ENCODE measurements around the gene ACACA.
A peak's percentile ranks its signal among the peaks of the same experiment; 100 is the strongest.

ACACA gene

GRCh38 chr17:37123386-37123785 is 283.2 kb downstream of the ACACA start:
- DNase-seq = peak; percentile 44

- DNase-seq = no peak
Measured at GRCh38 chr17:37121616-37122015, 285.0 kb downstream of the ACACA start.

GRCh38 chr17:37118366-37119137 is 288.1 kb downstream of the ACACA start:
- no peak for DNase-seq

GRCh38 chr17:37117373-37118142 is 289.1 kb downstream of the ACACA start:
- peak; percentile 65 for DNase-seq

DNA sequence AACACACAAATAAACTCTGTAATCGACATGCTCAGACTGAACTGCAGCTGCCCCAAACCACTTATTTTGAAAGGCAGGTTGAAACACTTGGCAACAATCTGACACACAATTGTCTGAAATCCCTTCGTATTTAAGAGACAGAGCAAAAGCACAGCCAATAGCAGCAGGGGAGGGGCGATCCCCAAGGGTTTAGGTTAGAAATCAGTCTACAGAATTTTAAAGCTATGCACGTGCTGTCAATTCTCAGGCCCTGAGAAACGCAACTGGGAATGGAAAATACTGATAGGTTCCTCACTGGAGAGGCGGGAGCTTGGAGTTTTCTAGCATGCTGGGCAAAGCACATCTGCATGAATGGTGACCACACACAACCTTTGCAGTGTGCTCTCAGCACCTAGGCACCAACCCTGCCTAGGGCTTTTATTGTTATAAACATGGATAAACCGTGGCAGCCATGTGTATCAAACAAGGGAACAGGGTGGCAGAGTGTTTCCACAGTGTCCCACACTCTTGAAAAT is 289.9 kb downstream of the ACACA start:
- peak; percentile 44 for DNase-seq

- peak; percentile 51 for DNase-seq
Measured at GRCh38 chr17:37111329-37111728, 295.3 kb downstream of the ACACA start.

DNA sequence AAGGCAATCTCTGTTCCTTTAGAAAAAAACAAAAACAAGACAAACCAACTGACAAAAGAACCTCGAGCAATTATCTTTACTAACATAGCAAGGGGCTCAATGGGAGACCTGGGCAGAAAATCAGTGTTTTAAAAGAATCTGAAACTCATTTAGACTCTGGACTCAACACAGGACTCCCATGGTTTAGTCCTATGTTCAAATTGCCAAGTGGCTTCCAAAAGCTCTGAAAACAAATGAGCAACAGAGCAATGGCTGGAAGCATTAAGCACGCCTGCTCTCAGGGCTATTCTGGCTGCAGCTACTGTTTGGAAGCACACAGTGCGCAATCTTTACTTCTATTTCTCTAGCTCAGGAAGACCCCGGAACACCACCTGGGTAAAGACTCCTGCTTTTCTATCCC is 295.9 kb downstream of the ACACA start:
- DNase-seq = peak; percentile 46

DNA sequence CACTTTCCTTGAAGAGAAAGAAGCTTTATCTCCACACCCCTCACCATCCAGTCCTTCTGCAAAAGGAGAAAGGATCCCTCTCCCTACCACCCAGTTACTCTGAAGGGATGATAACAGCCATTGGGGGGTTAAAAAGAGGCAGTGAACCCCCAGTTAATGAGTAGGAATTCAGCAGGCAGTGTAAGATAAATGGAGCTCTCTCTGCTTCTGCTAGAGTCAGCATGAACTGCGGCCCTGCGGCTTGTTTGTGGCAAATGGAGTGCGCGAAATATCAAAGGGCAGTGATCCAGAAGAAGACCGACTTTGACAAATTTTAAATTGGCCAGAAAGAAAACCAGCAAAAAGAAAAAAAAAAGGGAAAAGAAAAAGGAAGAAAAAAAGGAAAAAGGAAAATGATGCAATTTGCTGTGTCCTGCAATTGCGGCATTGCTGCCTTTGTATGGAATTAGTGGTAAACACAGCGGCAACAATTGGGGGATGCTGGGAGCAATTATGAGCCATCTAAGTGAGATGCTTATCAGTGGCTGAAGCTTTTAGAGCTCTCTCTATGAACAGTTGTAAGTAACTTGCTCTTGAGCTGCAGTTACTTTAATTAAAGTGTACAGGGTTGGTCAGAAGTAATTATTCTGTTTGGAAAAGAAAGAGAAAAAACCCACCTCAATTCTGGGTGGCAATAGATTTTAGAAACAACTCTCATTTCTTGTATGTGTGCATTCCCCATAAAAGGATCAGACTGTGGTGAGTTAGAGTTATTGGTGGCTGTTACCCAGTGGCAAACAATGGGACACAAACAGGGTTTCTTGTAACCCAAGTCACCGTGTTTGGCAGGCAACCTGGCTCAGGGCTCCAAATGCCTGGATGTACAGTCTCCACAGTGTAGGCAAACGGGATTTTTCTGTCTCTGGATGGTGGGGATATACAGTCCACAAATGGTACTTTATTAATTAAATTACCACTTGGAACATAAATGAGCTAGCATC is 296.6 kb downstream of the ACACA start:
- DNase-seq = peak; percentile 85

- no peak for DNase-seq
Measured at GRCh38 chr17:37109106-37109505, 297.5 kb downstream of the ACACA start.

DNA sequence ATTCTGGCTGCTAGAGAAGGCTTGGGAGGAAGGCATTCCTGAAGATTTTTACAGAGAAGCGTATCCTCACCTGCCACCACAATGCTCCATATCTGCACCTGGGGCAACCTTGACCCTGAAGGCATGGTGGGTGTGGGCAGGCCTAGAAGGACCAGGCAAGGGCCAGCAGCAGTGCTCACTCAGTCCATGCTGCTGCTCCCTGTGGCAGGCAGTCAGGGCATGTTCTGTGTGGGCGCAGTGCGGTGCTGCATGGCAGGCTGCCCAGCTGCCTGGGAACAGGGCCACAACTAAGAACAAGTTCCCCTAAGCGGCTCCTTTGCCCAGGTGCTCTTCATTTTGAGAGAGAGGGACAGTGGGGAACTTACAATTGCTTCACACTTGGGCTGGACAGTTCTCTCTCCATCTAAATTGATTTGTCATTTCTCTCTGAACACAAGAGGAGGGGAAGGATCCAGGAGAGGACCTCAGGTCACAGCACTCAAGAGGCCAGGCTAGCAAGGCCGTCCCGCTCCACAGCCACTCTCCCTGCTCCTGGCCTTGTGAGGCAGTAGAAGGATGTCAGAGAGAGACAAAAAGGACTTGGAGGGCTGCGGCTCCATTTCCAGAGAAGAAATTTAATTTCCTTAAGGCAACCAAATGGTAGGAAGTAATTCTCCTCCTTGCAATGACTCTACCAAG is 299.1 kb downstream of the ACACA start:
- DNase-seq = no peak

DNA sequence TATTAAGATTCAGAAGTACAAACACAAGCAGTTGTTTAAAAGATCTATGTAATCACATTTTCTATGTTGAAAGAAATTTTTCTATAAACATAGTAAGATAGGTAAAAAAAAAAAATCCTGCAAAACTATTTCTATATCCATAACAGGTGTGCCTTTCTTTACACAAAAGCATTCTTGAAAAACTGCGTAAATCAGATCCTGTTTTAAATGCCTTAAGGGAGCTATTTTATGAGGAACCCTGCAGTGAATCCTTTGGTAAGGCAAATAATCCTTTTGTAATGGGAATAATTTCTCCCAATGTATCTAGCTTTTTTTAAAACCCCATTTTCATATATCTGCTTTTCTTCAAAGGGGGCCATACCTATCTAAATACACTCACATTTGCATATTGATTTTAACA is 300.6 kb downstream of the ACACA start:
- no peak for DNase-seq

- DNase-seq = no peak
Measured at GRCh38 chr17:37103231-37103630, 303.4 kb downstream of the ACACA start.

DNA sequence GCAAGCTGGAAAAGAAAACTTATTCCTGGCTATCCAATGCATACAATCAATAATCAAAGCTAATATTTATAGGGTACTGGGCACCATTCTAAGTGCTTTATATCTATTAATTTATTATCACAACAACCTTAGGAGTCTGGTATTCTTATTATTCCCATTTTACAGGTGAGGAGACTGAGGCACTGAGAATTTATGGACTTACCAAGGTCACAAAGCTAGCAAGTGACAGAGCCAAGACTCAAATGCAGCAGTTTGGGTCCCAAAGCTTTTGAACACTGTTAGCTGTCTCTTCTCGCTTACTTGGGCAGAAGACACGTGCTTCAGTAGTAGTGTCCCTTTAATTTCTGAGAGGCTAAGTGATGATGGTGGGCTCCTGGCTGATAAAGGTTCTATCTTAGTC is 305.3 kb downstream of the ACACA start:
- no peak for DNase-seq

- no peak for DNase-seq
Measured at GRCh38 chr17:37100231-37100630, 306.4 kb downstream of the ACACA start.

- DNase-seq = no peak
Measured at GRCh38 chr17:37098910-37099664, 307.5 kb downstream of the ACACA start.

- no peak for DNase-seq
Measured at GRCh38 chr17:37098152-37098551, 308.5 kb downstream of the ACACA start.

- DNase-seq = no peak
Measured at GRCh38 chr17:37097154-37097553, 309.5 kb downstream of the ACACA start.

GRCh38 chr17:37096071-37096470 is 310.6 kb downstream of the ACACA start:
- DNase-seq = no peak

GRCh38 chr17:37094391-37094790 is 312.2 kb downstream of the ACACA start:
- DNase-seq = no peak

DNA sequence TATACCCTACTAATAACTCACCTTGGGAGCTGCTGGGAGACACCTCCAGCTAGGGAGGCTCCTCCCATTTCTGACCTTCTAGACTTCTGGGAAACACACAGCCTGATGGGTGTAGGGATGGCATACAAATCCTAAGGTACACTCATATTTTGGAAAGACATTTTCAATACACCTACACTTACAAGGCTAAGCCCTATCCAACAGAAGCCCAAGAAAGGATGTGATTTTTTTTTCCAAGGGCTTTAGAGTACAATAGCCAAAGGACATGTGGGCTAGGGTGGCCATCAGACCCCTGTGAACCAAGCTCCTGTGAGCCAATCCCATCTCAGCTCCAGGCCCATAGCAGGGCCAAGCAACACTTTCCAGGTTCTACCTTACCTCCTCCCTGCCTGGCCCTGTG is 313.9 kb downstream of the ACACA start:
- no peak for DNase-seq

GRCh38 chr17:37092071-37092470 is 314.6 kb downstream of the ACACA start:
- no peak for DNase-seq

Measured in retina (tissue), 1 donor.